DOHH2 (cell line): ENCODE measurements around the gene CABP1.

ENCODE experiments used
- EZH2phosphoT487 ChIP-seq: fragments of 200-600 bp; sonication (generic); IDR thresholded peaks from 2 replicates; pipeline ENCODE4 v1.6.1; 2017; ENCODE audit warnings: borderline replicate concordance, mild to moderate bottlenecking, antibody characterized with exemption, low read length, moderate library complexity, mixed read lengths
- TF ChIP-seq, protein P1 (sequence below): fragments of 200-600 bp; sonication (generic); IDR thresholded peaks from one replicate; pipeline ENCODE4 v1.5.1; 2014; ENCODE audit warnings: antibody characterized with exemption, mild to moderate bottlenecking, low read depth, low read length; ENCODE audit not compliant: poor library complexity, severe bottlenecking

DNA sequence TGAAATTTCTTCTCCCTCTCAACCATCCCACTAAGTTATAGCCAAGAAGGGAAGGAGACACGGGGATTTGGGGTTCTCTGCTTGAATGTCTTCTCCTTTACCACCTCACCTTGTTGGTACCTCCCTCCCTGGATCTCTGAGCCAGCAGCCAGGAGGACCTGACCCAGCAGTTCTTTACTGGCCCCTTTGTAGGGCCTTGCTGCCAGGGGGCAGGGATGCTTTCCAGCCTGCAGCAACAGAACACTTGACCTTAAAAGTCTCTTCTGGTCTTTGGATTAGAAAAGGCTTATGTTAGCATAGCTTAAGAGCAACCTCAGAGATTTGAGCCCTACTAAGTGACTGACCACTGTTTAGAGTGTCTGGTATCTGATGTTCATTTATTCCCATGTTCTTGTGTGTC lies 56.9 kb downstream of the CABP1 start:
- TF ChIP-seq, protein P1, sequence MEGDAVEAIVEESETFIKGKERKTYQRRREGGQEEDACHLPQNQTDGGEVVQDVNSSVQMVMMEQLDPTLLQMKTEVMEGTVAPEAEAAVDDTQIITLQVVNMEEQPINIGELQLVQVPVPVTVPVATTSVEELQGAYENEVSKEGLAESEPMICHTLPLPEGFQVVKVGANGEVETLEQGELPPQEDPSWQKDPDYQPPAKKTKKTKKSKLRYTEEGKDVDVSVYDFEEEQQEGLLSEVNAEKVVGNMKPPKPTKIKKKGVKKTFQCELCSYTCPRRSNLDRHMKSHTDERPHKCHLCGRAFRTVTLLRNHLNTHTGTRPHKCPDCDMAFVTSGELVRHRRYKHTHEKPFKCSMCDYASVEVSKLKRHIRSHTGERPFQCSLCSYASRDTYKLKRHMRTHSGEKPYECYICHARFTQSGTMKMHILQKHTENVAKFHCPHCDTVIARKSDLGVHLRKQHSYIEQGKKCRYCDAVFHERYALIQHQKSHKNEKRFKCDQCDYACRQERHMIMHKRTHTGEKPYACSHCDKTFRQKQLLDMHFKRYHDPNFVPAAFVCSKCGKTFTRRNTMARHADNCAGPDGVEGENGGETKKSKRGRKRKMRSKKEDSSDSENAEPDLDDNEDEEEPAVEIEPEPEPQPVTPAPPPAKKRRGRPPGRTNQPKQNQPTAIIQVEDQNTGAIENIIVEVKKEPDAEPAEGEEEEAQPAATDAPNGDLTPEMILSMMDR, result no peak
- TF ChIP-seq EZH2phosphoT487, result no peak
